Mammary microvascular endothelial cell (primary cell): ENCODE data around the gene DEPP1. TPM values are rescaled to one million over a fixed set of nuclear protein-coding genes. Genes with fewer than 3 reads are reported as not detected.

Experiments used
- total RNA-seq: library from RNA; depleted of rRNA; stranded (reverse); fragments of >200 nt; gene quantifications from 2 replicates; pipeline ENCODE4 v1.2.3, GENCODE V29; 2015

Gene DEPP1, protein sequence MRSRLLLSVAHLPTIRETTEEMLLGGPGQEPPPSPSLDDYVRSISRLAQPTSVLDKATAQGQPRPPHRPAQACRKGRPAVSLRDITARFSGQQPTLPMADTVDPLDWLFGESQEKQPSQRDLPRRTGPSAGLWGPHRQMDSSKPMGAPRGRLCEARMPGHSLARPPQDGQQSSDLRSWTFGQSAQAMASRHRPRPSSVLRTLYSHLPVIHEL
- total RNA-seq, result 32.3 and 40.5 TPM in 2 replicates

GRCh38 chr10:44978570-44979280 is at the start of gene DEPP1:
DEPP1 (minus strand) TSS chr10:44978809; CDS start chr10:44978030, 779 bp downstream.

DNA sequence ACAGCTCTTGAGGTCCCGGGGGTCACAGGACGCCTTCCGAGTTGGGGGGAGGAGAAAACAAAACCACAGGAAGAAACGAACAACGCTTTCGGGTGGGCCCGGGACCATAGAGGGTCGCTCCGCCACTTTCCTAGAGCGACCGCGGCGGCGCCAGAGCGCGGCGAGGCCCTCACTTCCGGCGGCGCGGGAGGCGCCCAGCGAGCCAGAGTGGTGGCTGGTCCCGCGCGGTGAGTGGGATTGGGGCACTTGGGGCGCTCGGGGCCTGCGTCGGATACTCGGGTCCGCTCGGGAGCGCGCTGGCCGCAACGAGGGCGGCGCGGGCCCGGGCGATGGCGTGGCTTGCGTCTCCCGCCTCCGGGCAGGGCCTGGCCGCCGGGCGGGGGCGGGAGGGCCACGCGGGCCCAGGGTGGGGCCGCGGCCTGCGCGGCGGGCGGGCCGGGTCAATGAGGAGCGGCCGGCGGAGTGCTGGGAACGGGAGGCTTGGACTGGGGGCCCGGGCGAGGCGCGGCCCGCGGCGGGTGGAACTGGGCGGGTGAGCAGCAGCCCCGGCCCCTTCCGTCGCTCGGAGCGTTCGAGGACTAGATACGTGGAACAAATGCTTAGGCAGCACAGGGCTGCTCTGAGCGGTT is 22.3 kb upstream of the DEPP1 start, which contains the start of gene ZNF22:
TSS of gene ZNF22 (plus strand) at position 172 of the 629 bp plus-strand sequence. CDS start 2,446 bp downstream, outside the sequence.

DNA sequence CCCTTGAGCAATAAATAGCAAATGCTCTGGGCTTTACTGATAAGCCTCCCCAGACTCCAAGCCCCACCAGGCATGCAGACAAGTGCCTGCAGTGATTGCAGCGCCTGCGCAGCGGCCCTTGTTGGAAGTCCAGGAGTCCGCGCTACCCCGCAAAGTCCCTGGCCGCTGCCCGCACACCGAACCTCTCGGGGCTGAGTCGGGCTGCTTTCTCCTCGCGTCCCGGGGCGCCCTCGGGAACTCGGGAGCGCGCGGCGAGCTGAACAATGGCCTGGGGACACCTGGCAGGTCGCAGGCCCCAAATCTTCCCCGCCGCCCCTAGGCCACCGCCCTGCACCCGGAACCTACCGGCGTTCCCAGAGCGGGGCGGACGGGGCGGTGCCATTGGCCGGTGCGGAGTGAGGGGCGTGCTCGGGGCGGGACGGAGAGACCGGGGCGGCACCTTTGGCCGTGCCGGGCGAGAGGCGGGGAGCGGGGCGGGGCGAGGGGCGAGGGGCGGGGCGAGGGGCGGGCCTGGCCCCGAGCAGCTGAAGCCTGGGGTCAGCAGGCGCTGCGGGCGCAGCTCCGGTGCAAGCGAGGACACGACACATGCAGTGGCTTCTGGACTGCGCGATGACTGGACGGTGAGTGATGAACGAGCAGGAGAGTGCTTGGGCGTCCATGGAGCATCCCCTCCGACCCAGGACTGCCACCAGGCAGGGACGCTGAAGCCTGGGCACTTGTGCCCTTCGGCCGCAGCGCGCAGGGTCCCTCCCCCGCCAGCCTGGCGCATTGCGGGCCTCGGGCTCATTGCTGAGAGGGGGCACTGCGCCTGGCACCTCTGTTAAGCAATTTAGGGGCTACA is 19.1 kb downstream of the DEPP1 start, which contains the start of gene RASSF4:
TSS of gene RASSF4 (plus strand) at position 556 of the 841 bp plus-strand sequence. CDS start 10,401 bp downstream, outside the sequence.

Other genes starting within 250 kb of the DEPP1 start
- not detected in 2 replicates for gene TMEM72, start 67.5 kb downstream of the DEPP1 start, total RNA-seq
- 2.2 and 2.5 TPM in 2 replicates for gene RASSF4, start 19.0 kb downstream of the DEPP1 start, total RNA-seq
- gene ZNF22, start 22.1 kb upstream of the DEPP1 start, total RNA-seq, result 30.7 and 34.7 TPM in 2 replicates